Adipocyte (in vitro differentiated cells): Measurements from ENCODE around the gene PEX10.

ENCODE experiments used
- DNase-seq: peaks from one replicate; pipeline ENCODE4 v3.0.0-alpha.2; 2015; ENCODE audit warnings: low read depth
- H3K27me3 ChIP-seq: replicated peaks from 2 replicates; pipeline ENCODE4 v1.7.0; 2013; ENCODE audit warnings: mild to moderate bottlenecking, low read length, moderate library complexity; ENCODE audit not compliant: control insufficient read depth, insufficient read depth
- H3K36me3 ChIP-seq: 2 replicates; pipeline ENCODE4 v1.7.0; 2013; ENCODE audit warnings: low read length, mild to moderate bottlenecking, moderate library complexity; ENCODE audit not compliant: control insufficient read depth, insufficient read depth, severe bottlenecking
- H3K4me1 ChIP-seq: 2 replicates; pipeline ENCODE4 v1.7.0; 2013; ENCODE audit warnings: mild to moderate bottlenecking, low read length, moderate library complexity; ENCODE audit not compliant: control insufficient read depth, insufficient read depth
- H3K4me3 ChIP-seq: 2 replicates; pipeline ENCODE4 v1.7.0; 2013; ENCODE audit warnings: mild to moderate bottlenecking, low read length, moderate library complexity
- H3K9ac ChIP-seq: 2 replicates; pipeline ENCODE4 v1.7.0; 2013; ENCODE audit warnings: mild to moderate bottlenecking, low read length, moderate library complexity
- H3K9me3 ChIP-seq: 2 replicates; pipeline ENCODE4 v1.7.0; 2013; ENCODE audit warnings: mild to moderate bottlenecking, low read length, moderate library complexity; ENCODE audit not compliant: control insufficient read depth

Gene PEX10

DNA sequence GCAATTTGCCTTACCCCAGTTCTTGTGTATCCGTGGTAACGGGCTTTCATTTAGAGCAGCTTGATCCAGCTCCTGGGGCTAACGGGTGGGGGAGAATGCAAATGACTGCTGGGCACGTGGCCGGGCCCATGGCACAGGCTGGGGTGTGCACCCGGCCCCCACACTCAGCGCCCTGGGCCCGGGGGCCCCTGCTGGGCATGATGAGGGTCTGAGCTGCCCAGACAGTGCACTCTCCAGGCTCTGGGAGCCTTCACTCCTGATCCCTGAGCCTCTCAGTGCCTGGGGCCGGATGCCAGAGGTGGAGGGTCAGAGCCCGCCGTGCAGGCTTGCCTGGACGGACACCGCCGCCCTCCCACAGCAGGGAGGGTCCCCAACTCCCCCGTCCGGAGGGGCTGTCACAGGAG, 20.1 kb upstream of the PEX10 start:
- Histone ChIP-seq H3K27me3 (peaks cover 50% of the 10 kb centered on the region), H3K9me3 (peaks cover 5% of the 10 kb centered on the region), H3K4me3 (no peak overlapping the region), H3K9ac (no peak overlapping the region), H3K36me3 (no peaks in the 10 kb centered on the region), H3K4me1 (no peaks in the 10 kb centered on the region)
- DNase-seq = no peak

DNA sequence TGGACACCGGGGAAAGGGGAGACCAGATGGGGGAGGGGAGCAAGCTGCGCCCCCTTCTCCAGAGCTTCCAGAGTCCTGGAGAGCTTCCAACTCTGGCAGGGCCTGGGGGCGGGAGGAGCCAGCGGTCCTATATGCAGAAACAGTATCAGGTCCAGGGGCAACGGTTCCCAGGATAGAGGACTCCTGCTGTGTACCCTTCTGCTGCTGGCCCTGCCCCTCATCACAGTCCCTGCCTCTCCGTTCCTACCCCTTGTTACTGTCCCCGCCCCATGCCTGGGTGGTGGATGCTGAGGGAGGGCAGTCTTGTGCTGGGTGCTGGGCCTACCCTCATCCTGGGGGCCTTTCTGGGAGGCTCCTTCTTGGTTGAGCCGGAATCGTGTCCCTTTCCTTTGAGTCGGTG, 19.2 kb upstream of the PEX10 start:
- no peaks in the 10 kb centered on the region for H3K4me1 ChIP-seq
- H3K27me3 ChIP-seq = peaks cover 50% of the 10 kb centered on the region

DNA sequence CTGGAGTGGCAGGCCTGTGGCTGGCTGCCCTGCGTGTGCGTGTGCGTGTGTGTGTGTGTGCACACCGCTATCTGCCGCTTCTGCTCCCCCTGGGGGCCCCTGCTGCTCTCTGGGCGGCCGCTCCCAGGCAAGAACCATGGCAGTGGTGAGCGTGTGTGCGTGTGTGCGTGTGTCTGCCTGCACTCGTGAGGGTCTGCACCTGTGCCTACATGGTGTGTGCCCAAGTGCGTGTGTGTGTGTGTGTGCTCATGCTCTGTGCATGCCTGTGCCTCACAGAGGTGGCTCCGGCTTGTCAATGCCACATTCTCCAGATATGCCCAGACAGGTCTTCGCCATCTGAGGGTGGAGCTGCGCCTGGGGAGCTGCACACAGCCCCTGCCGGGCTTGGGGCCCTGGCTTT, 18.7 kb upstream of the PEX10 start:
- Histone ChIP-seq H3K9me3 (peaks cover 5% of the 10 kb centered on the region), H3K27me3 (peaks cover 53% of the 10 kb centered on the region), H3K9ac (no peak overlapping the region), H3K4me3 (no peak overlapping the region), H3K36me3 (no peaks in the 10 kb centered on the region), H3K4me1 (no peaks in the 10 kb centered on the region)
- no peak for DNase-seq

More for the DNA sequence above, 19.2 kb upstream of the PEX10 start:
- no peak for DNase-seq
- no peak overlapping the region for H3K9ac ChIP-seq
- peaks cover 5% of the 10 kb centered on the region for H3K9me3 ChIP-seq
- H3K36me3 ChIP-seq = no peaks in the 10 kb centered on the region
- no peak overlapping the region for H3K4me3 ChIP-seq

DNA sequence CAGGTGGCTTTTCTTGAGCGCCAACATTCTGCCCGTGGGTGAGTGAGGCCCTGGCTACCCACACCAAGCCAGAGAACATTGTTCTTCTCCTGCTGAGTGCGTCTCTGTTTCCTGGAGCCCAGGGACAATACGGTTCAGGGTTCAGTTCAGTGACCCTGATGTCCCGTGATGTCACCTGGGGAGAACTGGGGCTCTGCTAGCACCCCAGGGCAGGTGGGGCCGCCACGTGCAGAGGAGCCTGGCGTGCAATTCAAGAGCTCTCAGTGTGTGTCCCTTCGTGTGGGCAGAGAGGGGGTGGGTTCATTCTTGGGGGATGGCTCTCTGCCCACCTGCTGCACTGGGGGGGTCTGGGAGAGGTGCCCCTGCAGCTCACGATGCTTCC, 18.2 kb upstream of the PEX10 start:
- H3K27me3 ChIP-seq = peaks cover 57% of the 10 kb centered on the region
- H3K36me3 ChIP-seq = no peaks in the 10 kb centered on the region
- H3K4me3 ChIP-seq = no peak overlapping the region
- no peaks in the 10 kb centered on the region for H3K4me1 ChIP-seq
- peaks cover 5% of the 10 kb centered on the region for H3K9me3 ChIP-seq
- no peak overlapping the region for H3K9ac ChIP-seq
- no peak for DNase-seq

- Histone ChIP-seq H3K9ac (no peak overlapping the region), H3K4me1 (no peaks in the 10 kb centered on the region)
- DNase-seq = no peak
These were observed 17.6 kb upstream of the PEX10 start for GRCh38 chr1:2429780-2430591.

GRCh38 chr1:2428490-2428889, 16.1 kb upstream of the PEX10 start:
- Histone ChIP-seq H3K4me3 (no peak overlapping the region), H3K4me1 (no peaks in the 10 kb centered on the region), H3K36me3 (no peaks in the 10 kb centered on the region), H3K27me3 (peaks cover 64% of the 10 kb centered on the region), H3K9ac (no peak overlapping the region), H3K9me3 (peaks cover 7% of the 10 kb centered on the region)
- no peak for DNase-seq

More at GRCh38 chr1:2429780-2430591, 17.6 kb upstream of the PEX10 start:
- Histone ChIP-seq H3K27me3 (peaks cover 61% of the 10 kb centered on the region), H3K36me3 (no peaks in the 10 kb centered on the region), H3K4me3 (no peak overlapping the region), H3K9me3 (peaks cover 5% of the 10 kb centered on the region)

DNA sequence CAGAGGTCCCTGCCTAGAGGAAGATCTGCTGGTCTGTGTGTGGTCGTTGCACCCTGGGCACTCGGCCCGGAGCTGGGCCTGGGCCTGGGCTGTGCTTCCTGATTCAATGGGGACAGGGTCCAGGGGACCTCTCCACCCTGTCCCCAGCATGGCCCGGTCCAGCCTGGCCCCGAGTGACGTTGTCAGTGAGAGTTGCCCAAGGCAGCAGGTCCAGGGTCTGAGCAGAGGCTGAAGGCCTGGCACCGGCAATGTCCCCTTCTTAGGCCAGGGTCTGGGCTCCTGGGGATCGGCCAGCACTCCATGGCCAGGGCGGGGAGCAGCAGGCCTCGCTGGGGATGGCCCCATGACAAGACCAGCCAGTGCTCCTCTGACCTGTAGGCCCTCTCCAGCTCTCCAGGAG, 15.6 kb upstream of the PEX10 start:
- Histone ChIP-seq H3K27me3 (peaks cover 62% of the 10 kb centered on the region), H3K36me3 (no peaks in the 10 kb centered on the region), H3K9ac (no peak overlapping the region), H3K4me1 (no peaks in the 10 kb centered on the region), H3K4me3 (no peak overlapping the region), H3K9me3 (peaks cover 12% of the 10 kb centered on the region)
- DNase-seq = no peak

GRCh38 chr1:2427051-2427450, 14.7 kb upstream of the PEX10 start:
- Histone ChIP-seq H3K9me3 (peaks cover 21% of the 10 kb centered on the region), H3K4me3 (no peak overlapping the region), H3K27me3 (peaks cover 61% of the 10 kb centered on the region), H3K4me1 (no peaks in the 10 kb centered on the region), H3K36me3 (no peaks in the 10 kb centered on the region), H3K9ac (no peak overlapping the region)
- DNase-seq = no peak

GRCh38 chr1:2426540-2426939, 14.2 kb upstream of the PEX10 start:
- Histone ChIP-seq H3K36me3 (no peaks in the 10 kb centered on the region), H3K4me1 (no peaks in the 10 kb centered on the region), H3K4me3 (no peak overlapping the region), H3K9ac (no peak overlapping the region), H3K9me3 (peaks cover 23% of the 10 kb centered on the region), H3K27me3 (peaks cover 55% of the 10 kb centered on the region)
- no peak for DNase-seq

- no peak for DNase-seq
- H3K9ac ChIP-seq = no peak overlapping the region
- H3K9me3 ChIP-seq = peaks cover 23% of the 10 kb centered on the region
- peaks cover 53% of the 10 kb centered on the region for H3K27me3 ChIP-seq
- no peaks in the 10 kb centered on the region for H3K36me3 ChIP-seq
- H3K4me1 ChIP-seq = no peaks in the 10 kb centered on the region
- H3K4me3 ChIP-seq = no peak overlapping the region
These were observed 13.5 kb upstream of the PEX10 start for GRCh38 chr1:2425892-2426291.

GRCh38 chr1:2422523-2422922, 10.2 kb upstream of the PEX10 start:
- peaks cover 63% of the 10 kb centered on the region for H3K27me3 ChIP-seq
- H3K9me3 ChIP-seq = peaks cover 18% of the 10 kb centered on the region
- no peak for DNase-seq
- H3K9ac ChIP-seq = no peak overlapping the region
- no peaks in the 10 kb centered on the region for H3K36me3 ChIP-seq
- no peak overlapping the region for H3K4me3 ChIP-seq
- no peaks in the 10 kb centered on the region for H3K4me1 ChIP-seq

GRCh38 chr1:2419416-2419815, 7.1 kb upstream of the PEX10 start:
- Histone ChIP-seq H3K9me3 (peaks cover 18% of the 10 kb centered on the region), H3K4me1 (no peaks in the 10 kb centered on the region), H3K9ac (no peak overlapping the region), H3K27me3 (peaks cover 58% of the 10 kb centered on the region), H3K4me3 (no peak overlapping the region), H3K36me3 (no peaks in the 10 kb centered on the region)
- no peak for DNase-seq
